GM18520 (cell line): ENCODE measurements around the gene MACF1.

Source experiments
- ATAC-seq: cut with Tn5 transposase; IDR thresholded peaks from one replicate; pipeline ENCODE4 v1.9.1; 2021; ENCODE audit not compliant: unreplicated experiment

The MACF1 gene

GRCh38 chr1:39344394-39345154 lies 140.1 kb downstream of the MACF1 start:
- ATAC-seq: no peak

GRCh38 chr1:39346872-39347271 lies 142.4 kb downstream of the MACF1 start:
- ATAC-seq: no peak

GRCh38 chr1:39348278-39348677 lies 143.8 kb downstream of the MACF1 start:
- no peak for ATAC-seq

GRCh38 chr1:39352881-39353280 lies 148.4 kb downstream of the MACF1 start:
- ATAC-seq: no peak

GRCh38 chr1:39354572-39354971 lies 150.1 kb downstream of the MACF1 start:
- no peak for ATAC-seq

- no peak for ATAC-seq
Observed at GRCh38 chr1:39358491-39358890, 154.0 kb downstream of the MACF1 start.

- no peak for ATAC-seq
Observed at GRCh38 chr1:39359028-39359570, 154.6 kb downstream of the MACF1 start.

- ATAC-seq: no peak
Observed at GRCh38 chr1:39360731-39361130, 156.2 kb downstream of the MACF1 start.

- ATAC-seq: no peak
Observed at GRCh38 chr1:39361446-39361845, 157.0 kb downstream of the MACF1 start.

- ATAC-seq: no peak
Observed at GRCh38 chr1:39363267-39363666, 158.8 kb downstream of the MACF1 start.

- no peak for ATAC-seq
Observed at GRCh38 chr1:39368045-39368444, 163.6 kb downstream of the MACF1 start.

GRCh38 chr1:39369565-39369964 lies 165.1 kb downstream of the MACF1 start:
- no peak for ATAC-seq

GRCh38 chr1:39370602-39371001 lies 166.1 kb downstream of the MACF1 start:
- no peak for ATAC-seq

- ATAC-seq: no peak
Observed at GRCh38 chr1:39372105-39372504, 167.6 kb downstream of the MACF1 start.

GRCh38 chr1:39376656-39377055 lies 172.2 kb downstream of the MACF1 start:
- ATAC-seq: no peak

GRCh38 chr1:39378377-39378776 lies 173.9 kb downstream of the MACF1 start:
- no peak for ATAC-seq

GRCh38 chr1:39379187-39379586 lies 174.7 kb downstream of the MACF1 start:
- no peak for ATAC-seq

GRCh38 chr1:39380036-39380435 lies 175.5 kb downstream of the MACF1 start:
- ATAC-seq: no peak

GRCh38 chr1:39381839-39382238 lies 177.3 kb downstream of the MACF1 start:
- no peak for ATAC-seq

GRCh38 chr1:39384305-39384704 lies 179.8 kb downstream of the MACF1 start:
- no peak for ATAC-seq

- no peak for ATAC-seq
Observed at GRCh38 chr1:39385067-39385988, 180.8 kb downstream of the MACF1 start.

GRCh38 chr1:39386997-39387396 lies 182.5 kb downstream of the MACF1 start:
- no peak for ATAC-seq
